Left lung (tissue), 10 donors: ENCODE data around the gene RPS6KB2. TPM values are rescaled to one million over a fixed set of nuclear protein-coding genes. Genes with fewer than 3 reads are reported as not detected.

Experiments used
- ATAC-seq: fragments of 200-7000 bp; cut with Tn5 transposase; one replicate; pipeline ENCODE4 v1.9.1; 2020; ENCODE audit warnings: moderate library complexity
- DNase-seq, 4 donors: peaks; one replicate each; pipeline ENCODE4 v3.0.0-alpha.2; 2013 to 2020
- H3K27ac ChIP-seq, 2 donors: fragments of 200-600 bp; sonication (generic) in 1 of 2; one replicate each; pipeline versions ENCODE4 v1.5.0 to v1.8.0; 2020 to 2021
- H3K27me3 ChIP-seq, 2 donors: fragments of 200-600 bp; sonication (generic) in 1 of 2; one replicate each; pipeline versions ENCODE4 v1.5.0 to v1.8.0; 2020 to 2021
- H3K36me3 ChIP-seq, 2 donors: fragments of 200-600 bp; sonication (generic) in 1 of 2; one replicate each; pipeline versions ENCODE4 v1.5.0 to v1.8.0; 2020 to 2021
- H3K4me1 ChIP-seq, 2 donors: fragments of 200-600 bp; one replicate each; pipeline ENCODE4 v1.8.0; 2021
- H3K4me3 ChIP-seq, 2 donors: fragments of 200-600 bp; sonication (generic) in 1 of 2; one replicate each; pipeline versions ENCODE4 v1.5.0 to v1.8.0; 2020 to 2021; ENCODE audit warnings: mild to moderate bottlenecking in 1 of 2
- H3K9me3 ChIP-seq, 2 donors: fragments of 200-600 bp; sonication (generic) in 1 of 2; one replicate each; pipeline versions ENCODE4 v1.5.0 to v1.8.0; 2020 to 2021
- CTCF ChIP-seq, 2 donors: fragments of 200-600 bp; sonication (generic) in 1 of 2; IDR thresholded peaks; one replicate each; pipeline versions ENCODE4 v1.5.0 to v1.8.0; 2021; ENCODE audit warnings: antibody characterized with exemption in 2 of 2
- intact Hi-C, 2 donors: fragments of 100-400 bp; cut with DNase I; formaldehyde crosslinking; loops; one replicate each; pipeline versions ENCODE4 v1.11.2 to v1.14.2; 2022
- polyA plus RNA-seq, 6 donors: library from polyadenylated mRNA; unstranded; fragments of 120-200 nt; gene quantifications; one replicate each; pipeline ENCODE4 v1.2.1, GENCODE V29; 2013; ENCODE audit not compliant: insufficient read length in 6 of 6
- total RNA-seq, 2 donors: library from RNA; stranded (reverse); fragmentation: NEBNext Ultra II Directional; extraction: Animal tissue kit (Norgen Biotek cat#: 25700); gene quantifications; one replicate each; pipeline ENCODE4 v1.2.1, GENCODE V29; 2021
- donor health status: DM: no; HTN: yes; CAD: no.
- donor health status: DM: no; HTN: no; CAD: no.

RPS6KB2 gene
- total and polyA plus RNA-seq, 8 donors: 37.7 to 47.0 (median 42.0) TPM

- Histone ChIP-seq H3K27ac (peak overlapping the region in 1 of 2 donors; percentile 45), H3K4me3 (peak overlapping the region in 1 of 2 donors; percentile 34), H3K9me3 (no peaks in the 10 kb centered on the region), H3K36me3 (peaks cover 0 to 73% of the 10 kb centered on the region in 2 donors), H3K4me1 (peaks cover 6 to 83% of the 10 kb centered on the region in 2 donors), H3K27me3 (no peaks in the 10 kb centered on the region)
- TF ChIP-seq CTCF (IDR thresholded peaks at IDR 0.05): no peak
- peak in 1 of 4 donors; percentile 81 for DNase-seq
- intact Hi-C loops: no loop called here
- peak; percentile 2 for ATAC-seq
Measured at GRCh38 chr11:67439321-67440228, 11.3 kb downstream of the RPS6KB2 start.

- ATAC-seq (no peak), DNase-seq (peak in 1 of 4 donors; percentile 55)
- Histone ChIP-seq H3K9me3 (no peaks in the 10 kb centered on the region), H3K4me3 (no peak overlapping the region), H3K27ac (peak overlapping the region in 1 of 2 donors; percentile 45), H3K4me1 (peaks cover 6 to 81% of the 10 kb centered on the region in 2 donors), H3K27me3 (no peaks in the 10 kb centered on the region), H3K36me3 (peaks cover 0 to 64% of the 10 kb centered on the region in 2 donors)
- intact Hi-C loops: no loop called here
- no peak for TF ChIP-seq CTCF (IDR thresholded peaks at IDR 0.05)
Measured at GRCh38 chr11:67440229-67441097, 12.2 kb downstream of the RPS6KB2 start.

DNA sequence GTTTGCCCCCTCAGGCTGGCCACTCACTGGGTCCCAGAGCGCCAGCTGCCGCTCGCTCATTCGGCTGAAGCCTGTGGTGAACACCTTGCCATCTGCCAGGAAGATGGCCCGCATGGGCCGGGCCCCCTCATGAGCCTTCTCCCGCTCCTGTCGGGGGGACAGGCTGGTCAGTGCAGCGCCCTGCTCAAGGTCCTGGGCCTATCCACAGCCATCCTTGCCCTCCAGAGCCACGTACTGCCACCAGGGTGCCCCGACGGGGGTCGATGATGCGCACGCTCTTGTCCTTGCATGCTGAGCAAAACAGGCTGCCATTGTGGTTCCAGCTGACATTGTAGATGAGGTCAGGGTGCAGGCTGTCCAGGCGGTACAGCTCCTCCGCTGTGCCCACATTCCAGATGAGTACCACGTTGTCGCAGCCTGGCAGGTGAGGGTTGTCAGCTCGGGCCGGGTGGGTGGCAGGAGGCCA lies 12.8 kb downstream of the RPS6KB2 start:
- peaks cover 0 to 57% of the 10 kb centered on the region in 2 donors for H3K36me3 ChIP-seq
- intact Hi-C loops: no loop called here
- peak overlapping the region in 1 of 2 donors; percentile 18 for H3K27ac ChIP-seq
- TF ChIP-seq CTCF (IDR thresholded peaks at IDR 0.05): no peak
- no peaks in the 10 kb centered on the region for H3K27me3 ChIP-seq
- ATAC-seq: no peak
- DNase-seq: peak in 1 of 4 donors; percentile 72
- H3K9me3 ChIP-seq: no peaks in the 10 kb centered on the region
- H3K4me3 ChIP-seq: no peak overlapping the region
- H3K4me1 ChIP-seq: peaks cover 6 to 76% of the 10 kb centered on the region in 2 donors

DNA sequence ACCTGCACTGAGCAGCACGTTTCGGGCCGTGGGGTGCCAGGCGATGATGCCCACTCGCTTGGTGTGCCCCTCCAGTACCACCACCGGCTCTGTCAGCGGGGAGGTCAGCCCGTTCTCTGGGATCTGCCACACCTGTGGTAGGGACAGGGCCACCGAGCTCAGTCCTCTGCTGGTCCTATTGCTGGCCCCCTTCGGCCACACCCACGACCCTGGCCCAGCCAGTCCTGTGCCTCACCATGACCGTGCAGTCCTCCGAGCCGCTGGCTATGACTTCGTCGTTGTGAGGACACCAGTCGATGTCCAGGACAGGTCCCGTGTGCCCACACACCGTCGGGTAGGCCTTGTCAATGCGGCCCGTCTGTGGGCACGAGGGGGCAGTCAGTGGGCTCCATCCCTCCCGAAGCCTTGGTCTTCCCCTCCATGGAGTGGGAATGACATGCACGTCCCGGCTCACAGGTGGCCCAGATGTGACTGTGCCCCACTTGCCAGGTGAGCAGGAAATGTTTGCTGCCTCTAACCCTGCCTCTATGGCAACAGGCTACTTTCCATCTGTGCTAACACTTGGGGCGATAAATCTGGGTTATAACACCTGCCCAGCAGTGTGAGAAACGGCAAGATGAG lies 13.5 kb downstream of the RPS6KB2 start:
- H3K9me3 ChIP-seq: no peaks in the 10 kb centered on the region
- no peaks in the 10 kb centered on the region for H3K27me3 ChIP-seq
- DNase-seq (peak in 1 of 4 donors; percentile 73), ATAC-seq (no peak)
- peak overlapping the region in 1 of 2 donors; percentile 89 for H3K4me3 ChIP-seq
- no peak for TF ChIP-seq CTCF (IDR thresholded peaks at IDR 0.05)
- intact Hi-C loops: no loop called here
- H3K36me3 ChIP-seq: peaks cover 0 to 53% of the 10 kb centered on the region in 2 donors
- peak overlapping the region in 1 of 2 donors; percentile 18 for H3K27ac ChIP-seq
- peaks cover 6 to 71% of the 10 kb centered on the region in 2 donors for H3K4me1 ChIP-seq
